ENCODE results near the gene YWHAH.
A peak's percentile ranks its signal among the peaks of the same experiment; 100 is the strongest.

Gene YWHAH

DNA sequence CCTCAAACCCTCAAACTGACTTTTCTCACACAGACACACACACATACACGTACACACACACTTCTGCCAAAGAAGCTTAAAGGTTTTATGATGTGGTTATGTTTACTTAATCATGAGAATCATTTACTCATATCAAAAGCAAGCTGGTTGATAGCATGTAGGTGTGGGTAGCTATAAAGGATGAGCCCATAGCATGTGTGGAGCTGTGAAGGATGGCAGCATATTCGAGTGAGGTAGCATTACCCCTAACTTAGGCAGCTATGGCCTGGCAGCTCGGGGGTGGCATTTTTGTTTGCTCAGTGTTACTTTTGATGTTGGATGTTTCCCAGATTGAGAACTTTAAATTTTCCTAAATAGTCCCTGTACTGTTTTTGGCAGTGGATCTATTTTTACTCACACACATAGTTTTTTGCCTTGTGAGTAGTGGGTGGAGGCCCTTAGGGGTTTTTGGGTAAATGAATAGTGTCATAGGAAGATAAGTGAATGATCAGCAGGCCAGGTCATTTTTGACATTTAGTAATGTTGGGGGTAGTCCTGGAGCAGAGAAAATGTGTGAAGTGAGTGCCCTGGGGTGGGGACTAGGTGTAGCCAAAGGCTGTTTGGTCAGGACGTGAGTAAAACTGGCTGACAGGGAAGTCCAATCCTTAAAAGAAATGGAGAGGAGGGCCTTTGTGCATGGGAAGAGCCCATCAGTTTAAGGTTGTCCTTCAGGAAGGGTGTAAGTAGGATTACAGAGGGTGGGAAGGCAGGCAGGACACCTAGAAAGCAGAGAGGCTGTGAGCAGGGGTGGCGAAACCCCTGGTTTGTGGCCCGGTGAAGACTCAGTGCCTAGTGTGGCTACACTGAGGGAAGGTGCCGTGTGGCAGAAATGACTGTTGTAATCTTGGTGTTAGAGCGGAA is 7.1 kb downstream of the YWHAH start:
- no peak for TF ChIP-seq ESRRG (CRISPR knock-in tag; IDR thresholded peaks at IDR 0.05)
- TF ChIP-seq, protein P1, sequence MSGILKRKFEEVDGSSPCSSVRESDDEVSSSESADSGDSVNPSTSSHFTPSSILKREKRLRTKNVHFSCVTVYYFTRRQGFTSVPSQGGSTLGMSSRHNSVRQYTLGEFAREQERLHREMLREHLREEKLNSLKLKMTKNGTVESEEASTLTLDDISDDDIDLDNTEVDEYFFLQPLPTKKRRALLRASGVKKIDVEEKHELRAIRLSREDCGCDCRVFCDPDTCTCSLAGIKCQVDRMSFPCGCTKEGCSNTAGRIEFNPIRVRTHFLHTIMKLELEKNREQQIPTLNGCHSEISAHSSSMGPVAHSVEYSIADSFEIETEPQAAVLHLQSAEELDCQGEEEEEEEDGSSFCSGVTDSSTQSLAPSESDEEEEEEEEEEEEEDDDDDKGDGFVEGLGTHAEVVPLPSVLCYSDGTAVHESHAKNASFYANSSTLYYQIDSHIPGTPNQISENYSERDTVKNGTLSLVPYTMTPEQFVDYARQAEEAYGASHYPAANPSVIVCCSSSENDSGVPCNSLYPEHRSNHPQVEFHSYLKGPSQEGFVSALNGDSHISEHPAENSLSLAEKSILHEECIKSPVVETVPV (CRISPR knock-in tag; IDR thresholded peaks at IDR 0.05), result no peak
- peak; percentile 32 for ATAC-seq

DNA sequence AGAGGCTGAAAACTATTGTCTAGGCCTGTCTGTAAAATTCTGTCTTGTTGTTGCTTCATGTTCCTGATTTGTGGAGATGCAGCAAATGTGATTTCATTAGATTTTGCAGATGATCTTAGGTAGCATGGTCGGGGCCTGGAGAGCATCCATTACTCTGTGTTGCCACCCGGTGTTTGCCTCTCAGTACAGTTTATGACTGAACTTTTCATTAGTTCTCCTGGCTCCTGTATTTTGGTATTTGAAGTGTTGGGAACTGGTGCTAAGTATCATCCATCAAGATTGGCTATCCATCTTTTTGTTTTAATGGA is 7.7 kb downstream of the YWHAH start:
- peak; percentile 58 for ATAC-seq
- TF ChIP-seq TCF4 (CRISPR knock-in tag; IDR thresholded peaks at IDR 0.05; ENCODE audit: borderline replicate concordance) (no peak), ISL1 (CRISPR knock-in tag; IDR thresholded peaks at IDR 0.05) (no peak), OSR1 (CRISPR knock-in tag; IDR thresholded peaks at IDR 0.05) (no peak), GLIS3 (CRISPR knock-in tag; IDR thresholded peaks at IDR 0.05) (no peak), SNAI2 (CRISPR knock-in tag; IDR thresholded peaks at IDR 0.05) (no peak), ZC3H10 (CRISPR knock-in tag; IDR thresholded peaks at IDR 0.05) (no peak), ZNF8 (CRISPR knock-in tag; IDR thresholded peaks at IDR 0.05) (no peak)
- TF ChIP-seq, protein P1 (CRISPR knock-in tag; IDR thresholded peaks at IDR 0.05), result no peak

DNA sequence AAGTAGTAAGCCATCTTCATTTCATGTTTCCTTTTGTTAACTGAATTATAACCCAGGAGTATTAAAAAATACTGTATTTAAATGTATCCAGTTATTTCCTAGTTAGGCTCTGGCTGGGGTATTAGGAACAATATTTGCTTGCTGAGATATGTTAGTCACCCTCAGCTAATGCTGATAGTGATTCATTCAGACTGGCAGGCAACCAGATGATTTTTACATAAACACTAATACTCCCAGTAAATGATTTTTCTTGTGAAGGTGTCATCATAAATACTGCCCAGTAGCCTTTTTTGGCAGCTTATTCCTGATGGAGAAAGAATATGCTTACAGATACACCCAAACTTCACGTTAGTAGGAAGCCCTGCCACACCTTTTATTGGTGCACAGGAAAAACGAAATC is 8.1 kb downstream of the YWHAH start:
- TF ChIP-seq TSHZ2 (CRISPR knock-in tag; IDR thresholded peaks at IDR 0.05) (no peak), ZNF565 (CRISPR knock-in tag; conservative IDR thresholded peaks at IDR 0.05; ENCODE audit: low read depth) (no peak), RARB (CRISPR knock-in tag; IDR thresholded peaks at IDR 0.05) (no peak), CSDC2 (CRISPR knock-in tag; IDR thresholded peaks at IDR 0.05) (no peak), BACH2 (CRISPR knock-in tag; IDR thresholded peaks at IDR 0.05; ENCODE audit: borderline replicate concordance) (no peak), TOX (CRISPR knock-in tag; IDR thresholded peaks at IDR 0.05; ENCODE audit: borderline replicate concordance) (no peak)
- TF ChIP-seq, protein P2, sequence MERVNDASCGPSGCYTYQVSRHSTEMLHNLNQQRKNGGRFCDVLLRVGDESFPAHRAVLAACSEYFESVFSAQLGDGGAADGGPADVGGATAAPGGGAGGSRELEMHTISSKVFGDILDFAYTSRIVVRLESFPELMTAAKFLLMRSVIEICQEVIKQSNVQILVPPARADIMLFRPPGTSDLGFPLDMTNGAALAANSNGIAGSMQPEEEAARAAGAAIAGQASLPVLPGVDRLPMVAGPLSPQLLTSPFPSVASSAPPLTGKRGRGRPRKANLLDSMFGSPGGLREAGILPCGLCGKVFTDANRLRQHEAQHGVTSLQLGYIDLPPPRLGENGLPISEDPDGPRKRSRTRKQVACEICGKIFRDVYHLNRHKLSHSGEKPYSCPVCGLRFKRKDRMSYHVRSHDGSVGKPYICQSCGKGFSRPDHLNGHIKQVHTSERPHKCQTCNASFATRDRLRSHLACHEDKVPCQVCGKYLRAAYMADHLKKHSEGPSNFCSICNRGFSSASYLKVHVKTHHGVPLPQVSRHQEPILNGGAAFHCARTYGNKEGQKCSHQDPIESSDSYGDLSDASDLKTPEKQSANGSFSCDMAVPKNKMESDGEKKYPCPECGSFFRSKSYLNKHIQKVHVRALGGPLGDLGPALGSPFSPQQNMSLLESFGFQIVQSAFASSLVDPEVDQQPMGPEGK (CRISPR knock-in tag; IDR thresholded peaks at IDR 0.05; ENCODE audit: borderline replicate concordance), result no peak
- ATAC-seq, result peak; percentile 80

DNA sequence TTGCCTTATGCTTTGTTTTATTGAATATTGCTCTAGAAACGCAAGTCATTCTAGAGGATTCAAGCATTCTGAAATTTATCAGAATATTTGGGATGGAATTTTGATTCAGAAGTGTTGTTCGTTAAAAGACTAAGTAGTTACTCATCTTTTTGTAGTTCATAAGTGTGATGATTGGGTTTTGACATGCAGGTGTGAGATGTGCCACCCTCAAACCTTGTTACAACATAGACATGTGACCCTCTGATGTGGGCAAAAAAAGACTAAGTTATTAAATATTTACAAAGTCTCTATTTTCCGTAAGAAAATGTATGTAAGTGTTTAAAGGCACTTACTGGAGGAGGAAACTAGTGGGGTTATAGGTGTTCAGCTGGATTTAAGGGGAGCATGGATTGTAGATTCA is 8.9 kb downstream of the YWHAH start:
- no peak for ATAC-seq
- TF ChIP-seq RARB (CRISPR knock-in tag; IDR thresholded peaks at IDR 0.05), result no peak
- no peak for TF ChIP-seq ZNF565 (CRISPR knock-in tag; conservative IDR thresholded peaks at IDR 0.05; ENCODE audit: low read depth)
- TF ChIP-seq GLIS3 (CRISPR knock-in tag; IDR thresholded peaks at IDR 0.05), result no peak
- TF ChIP-seq, protein P3, sequence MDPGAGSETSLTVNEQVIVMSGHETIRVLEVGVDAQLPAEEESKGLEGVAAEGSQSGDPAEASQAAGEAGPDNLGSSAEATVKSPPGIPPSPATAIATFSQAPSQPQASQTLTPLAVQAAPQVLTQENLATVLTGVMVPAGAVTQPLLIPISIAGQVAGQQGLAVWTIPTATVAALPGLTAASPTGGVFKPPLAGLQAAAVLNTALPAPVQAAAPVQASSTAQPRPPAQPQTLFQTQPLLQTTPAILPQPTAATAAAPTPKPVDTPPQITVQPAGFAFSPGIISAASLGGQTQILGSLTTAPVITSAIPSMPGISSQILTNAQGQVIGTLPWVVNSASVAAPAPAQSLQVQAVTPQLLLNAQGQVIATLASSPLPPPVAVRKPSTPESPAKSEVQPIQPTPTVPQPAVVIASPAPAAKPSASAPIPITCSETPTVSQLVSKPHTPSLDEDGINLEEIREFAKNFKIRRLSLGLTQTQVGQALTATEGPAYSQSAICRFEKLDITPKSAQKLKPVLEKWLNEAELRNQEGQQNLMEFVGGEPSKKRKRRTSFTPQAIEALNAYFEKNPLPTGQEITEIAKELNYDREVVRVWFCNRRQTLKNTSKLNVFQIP (CRISPR knock-in tag; IDR thresholded peaks at IDR 0.05; ENCODE audit: borderline replicate concordance, low read depth), result no peak
- no peak for TF ChIP-seq ISL1 (CRISPR knock-in tag; IDR thresholded peaks at IDR 0.05)
- TF ChIP-seq CSDC2 (CRISPR knock-in tag; IDR thresholded peaks at IDR 0.05), result no peak
- no peak for TF ChIP-seq ARNTL (CRISPR knock-in tag; IDR thresholded peaks at IDR 0.05; ENCODE audit: borderline replicate concordance, low read depth)
- TF ChIP-seq ZFP3 (CRISPR knock-in tag; IDR thresholded peaks at IDR 0.05), result no peak
- no peak for TF ChIP-seq TSHZ2 (CRISPR knock-in tag; IDR thresholded peaks at IDR 0.05)

Measured in SK-N-SH treated with all-trans-retinoic acid at 6 μM for 48 hours (cell line).